Dorsolateral prefrontal cortex (tissue), 118 donors: Measurements from ENCODE around the gene SSX2. TPM values are rescaled to one million over a fixed set of nuclear protein-coding genes. Genes with fewer than 3 reads are reported as not detected.

Source experiments
- total RNA-seq, 120 experiments: library from RNA; stranded (reverse); gene quantifications; one replicate each; pipeline versions ENCODE4 v1.2.3 to v1.2.4, GENCODE V29; 2022

The SSX2 gene
- total RNA-seq, 120 experiments from 2014 or later: not detected

Other genes starting within 250 kb of the SSX2 start
- gene XAGE1A, start 211.4 kb downstream of the SSX2 start, total RNA-seq: not detected
- gene XAGE1B, start 190.1 kb downstream of the SSX2 start, total RNA-seq: not detected
- gene SSX7, start 52.3 kb downstream of the SSX2 start, total RNA-seq: not detected
- not detected for gene SSX2B, start 44.1 kb upstream of the SSX2 start, total RNA-seq
- not detected for gene SPANXN5, start 90.2 kb upstream of the SSX2 start, total RNA-seq
- gene XAGE5, start 104.1 kb upstream of the SSX2 start, total RNA-seq: not detected
- not detected for gene XAGE3, start 160.9 kb upstream of the SSX2 start, total RNA-seq
- gene FAM156B, start 190.2 kb upstream of the SSX2 start, total RNA-seq: 10 to 100 TPM in 119 of 120 experiments, 1 to 10 TPM in 1; 8.4 to 38.8 (median 24.2) TPM